OCI-LY1 (cell line): ENCODE measurements around the gene EML5.

Experiments
- EZH2 ChIP-seq: fragments of 200-600 bp; sonication (generic), shearing (Covaris generic); IDR thresholded peaks from 2 replicates; pipeline ENCODE4 v1.8.0; 2017; ENCODE audit warnings: borderline replicate concordance, mixed run types, mild to moderate bottlenecking, antibody characterized with exemption, low read length, moderate library complexity, mixed read lengths
- TF ChIP-seq, protein P1 (sequence below): fragments of 200-600 bp; sonication (generic), shearing (Covaris generic); IDR thresholded peaks from 2 replicates; pipeline ENCODE4 v1.5.1; 2017; ENCODE audit warnings: mild to moderate bottlenecking, antibody characterized with exemption, low read length, moderate library complexity, mixed read lengths

DNA sequence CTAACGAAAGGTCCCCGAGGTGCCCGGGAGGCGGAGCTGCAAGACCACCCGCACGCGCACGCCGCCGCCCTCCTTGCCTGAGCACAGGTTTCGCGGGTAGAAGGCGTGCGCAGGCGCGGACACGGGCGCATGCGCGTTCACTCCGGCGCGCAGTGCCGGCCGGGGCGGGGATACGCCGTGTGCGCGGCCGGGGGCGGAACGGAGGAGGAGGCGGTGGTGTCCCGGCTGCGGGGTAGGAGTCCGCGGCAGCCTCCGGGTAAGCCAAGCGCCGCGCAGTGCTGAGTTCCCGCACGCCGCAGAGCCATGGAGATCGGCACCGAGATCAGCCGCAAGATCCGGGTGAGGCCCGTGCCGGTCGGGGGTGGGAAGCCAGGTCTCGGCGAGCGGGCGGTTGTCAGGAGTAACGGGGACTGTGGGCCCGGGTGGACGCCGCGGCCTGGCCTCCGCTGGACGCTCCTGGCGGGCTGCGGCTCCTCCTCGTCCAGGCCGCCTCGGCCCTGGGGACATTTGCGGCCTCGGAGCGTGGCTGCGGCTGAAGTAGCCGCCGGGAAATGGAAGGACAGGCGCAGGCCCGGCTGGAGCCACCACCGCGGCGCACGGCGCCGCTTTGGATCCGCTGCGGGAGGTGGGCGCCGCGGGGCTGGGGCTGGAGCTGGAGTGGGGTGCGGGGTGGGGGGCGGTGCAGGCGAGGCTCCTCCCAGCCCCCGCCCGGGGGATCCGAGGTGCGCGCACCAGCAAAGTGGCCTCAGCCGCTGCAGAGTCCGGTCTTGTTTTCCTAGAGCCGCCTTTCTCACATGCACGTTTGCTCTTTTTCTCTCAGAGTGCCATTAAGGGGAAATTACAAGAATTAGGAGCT lies 229.7 kb downstream of the EML5 start, which contains the start of gene ZC3H14:
- TF ChIP-seq EZH2: no peak
- TF ChIP-seq, protein P1, sequence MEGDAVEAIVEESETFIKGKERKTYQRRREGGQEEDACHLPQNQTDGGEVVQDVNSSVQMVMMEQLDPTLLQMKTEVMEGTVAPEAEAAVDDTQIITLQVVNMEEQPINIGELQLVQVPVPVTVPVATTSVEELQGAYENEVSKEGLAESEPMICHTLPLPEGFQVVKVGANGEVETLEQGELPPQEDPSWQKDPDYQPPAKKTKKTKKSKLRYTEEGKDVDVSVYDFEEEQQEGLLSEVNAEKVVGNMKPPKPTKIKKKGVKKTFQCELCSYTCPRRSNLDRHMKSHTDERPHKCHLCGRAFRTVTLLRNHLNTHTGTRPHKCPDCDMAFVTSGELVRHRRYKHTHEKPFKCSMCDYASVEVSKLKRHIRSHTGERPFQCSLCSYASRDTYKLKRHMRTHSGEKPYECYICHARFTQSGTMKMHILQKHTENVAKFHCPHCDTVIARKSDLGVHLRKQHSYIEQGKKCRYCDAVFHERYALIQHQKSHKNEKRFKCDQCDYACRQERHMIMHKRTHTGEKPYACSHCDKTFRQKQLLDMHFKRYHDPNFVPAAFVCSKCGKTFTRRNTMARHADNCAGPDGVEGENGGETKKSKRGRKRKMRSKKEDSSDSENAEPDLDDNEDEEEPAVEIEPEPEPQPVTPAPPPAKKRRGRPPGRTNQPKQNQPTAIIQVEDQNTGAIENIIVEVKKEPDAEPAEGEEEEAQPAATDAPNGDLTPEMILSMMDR: no peak
